GM19468 (cell line): ENCODE results near the gene POLR3G.
A peak's percentile ranks its signal among the peaks of the same experiment; 100 is the strongest.

Experiments
- ATAC-seq: cut with Tn5 transposase; IDR thresholded peaks from one replicate; pipeline ENCODE4 v1.9.1; 2021; ENCODE audit warnings: mild to moderate bottlenecking, moderate library complexity, moderate number of reproducible peaks; ENCODE audit not compliant: unreplicated experiment; ENCODE audit errors: extremely low read depth

Gene POLR3G

GRCh38 chr5:90474235-90475107 is at the start of gene POLR3G, which contains the start of gene MBLAC2:
Gene POLR3G (plus strand): TSS chr5:90474864. CDS start chr5:90485568, 10,704 bp downstream.
Gene MBLAC2 (minus strand): TSS chr5:90474771. CDS start chr5:90474292, 479 bp downstream.
- ATAC-seq = peak; percentile 66

- no peak for ATAC-seq
Measured at GRCh38 chr5:90434116-90434714, 40.4 kb upstream of the POLR3G start.

- no peak for ATAC-seq
Measured at GRCh38 chr5:90437663-90438062, 37.0 kb upstream of the POLR3G start.

GRCh38 chr5:90438100-90438499 is 36.6 kb upstream of the POLR3G start:
- no peak for ATAC-seq

- ATAC-seq = no peak
Measured at GRCh38 chr5:90440644-90441043, 34.0 kb upstream of the POLR3G start.

GRCh38 chr5:90446961-90447360 is 27.7 kb upstream of the POLR3G start:
- no peak for ATAC-seq

- ATAC-seq = no peak
Measured at GRCh38 chr5:90461288-90461687, 13.4 kb upstream of the POLR3G start.

- ATAC-seq = no peak
Measured at GRCh38 chr5:90472783-90473395, 1.8 kb upstream of the POLR3G start.

GRCh38 chr5:90473396-90474234 is 1.0 kb upstream of the POLR3G start:
- peak; percentile 1 for ATAC-seq

GRCh38 chr5:90475436-90475980 is 844 bp downstream of the POLR3G start:
- ATAC-seq = no peak

- no peak for ATAC-seq
Measured at GRCh38 chr5:90476391-90476790, 1.7 kb downstream of the POLR3G start.

- no peak for ATAC-seq
Measured at GRCh38 chr5:90477073-90477472, 2.4 kb downstream of the POLR3G start.

GRCh38 chr5:90477621-90478215 is 3.1 kb downstream of the POLR3G start:
- ATAC-seq = no peak

GRCh38 chr5:90479611-90480385 is 5.1 kb downstream of the POLR3G start:
- ATAC-seq = no peak

- no peak for ATAC-seq
Measured at GRCh38 chr5:90480699-90481098, 6.0 kb downstream of the POLR3G start.

- ATAC-seq = no peak
Measured at GRCh38 chr5:90483206-90483605, 8.5 kb downstream of the POLR3G start.

- no peak for ATAC-seq
Measured at GRCh38 chr5:90484540-90484939, 9.9 kb downstream of the POLR3G start.

GRCh38 chr5:90488791-90489190 is 14.1 kb downstream of the POLR3G start:
- no peak for ATAC-seq

GRCh38 chr5:90494043-90494442 is 19.4 kb downstream of the POLR3G start:
- ATAC-seq = no peak
